Neural progenitor cell (in vitro differentiated cells): ENCODE results near the gene PRELP. TPM values are rescaled to one million over a fixed set of nuclear protein-coding genes. Genes with fewer than 3 reads are reported as not detected.
A peak's percentile ranks its signal among the peaks of the same experiment; 100 is the strongest.

Experiments used
- DNase-seq: peaks from one replicate; pipeline ENCODE4 v3.0.0-alpha.2; 2016; ENCODE audit warnings: low spot score
- H2AFZ ChIP-seq: fragments of 200-600 bp; sonication (generic); replicated peaks from 2 replicates; pipeline ENCODE4 v1.6.1; 2016; ENCODE audit warnings: antibody characterized with exemption
- H3F3A ChIP-seq: fragments of 200-600 bp; sonication (generic); 2 replicates; pipeline ENCODE4 v1.6.1; 2016; ENCODE audit warnings: antibody characterized with exemption, low read depth
- H3K27ac ChIP-seq: fragments of 200-600 bp; sonication (generic); 2 replicates; pipeline ENCODE4 v1.5.1; 2016; ENCODE audit warnings: mild to moderate bottlenecking
- H3K27me3 ChIP-seq: fragments of 200-600 bp; sonication (generic); 2 replicates; pipeline ENCODE4 v1.6.1; 2016; ENCODE audit warnings: mild to moderate bottlenecking, moderate library complexity
- H3K36me3 ChIP-seq: fragments of 200-600 bp; sonication (generic); 2 replicates; pipeline ENCODE4 v1.5.1; 2016
- H3K4me1 ChIP-seq: fragments of 200-600 bp; sonication (generic); 2 replicates; pipeline ENCODE4 v1.6.1; 2016; ENCODE audit warnings: mixed run types
- H3K4me2 ChIP-seq: fragments of 200-600 bp; sonication (generic); 2 replicates; pipeline ENCODE4 v1.6.1; 2016
- H3K4me3 ChIP-seq: fragments of 200-600 bp; sonication (generic); 2 replicates; pipeline ENCODE4 v1.5.1; 2016
- H3K79me2 ChIP-seq: fragments of 200-600 bp; sonication (generic); 2 replicates; pipeline ENCODE4 v1.6.1; 2016; ENCODE audit warnings: low read depth
- H3K9ac ChIP-seq: fragments of 200-600 bp; sonication (generic); 2 replicates; pipeline ENCODE4 v1.6.1; 2016
- H3K9me3 ChIP-seq: fragments of 200-600 bp; sonication (generic); 2 replicates; pipeline ENCODE4 v1.5.1; 2016; ENCODE audit warnings: low read depth
- H4K20me1 ChIP-seq: fragments of 200-600 bp; sonication (generic); 2 replicates; pipeline ENCODE4 v1.6.1; 2016; ENCODE audit warnings: low read depth
- H3K27ac Mint-ChIP-seq: 3 replicates; pipeline ENCODE4 v1.8.0; 2021; ENCODE audit warnings: mixed read lengths
- H3K27me3 Mint-ChIP-seq: 2 replicates; pipeline ENCODE4 v1.8.0; 2022; ENCODE audit warnings: low read depth, mild to moderate bottlenecking, inconsistent platforms, moderate library complexity, mixed read lengths; ENCODE audit not compliant: insufficient read depth
- H3K36me3 Mint-ChIP-seq: 3 replicates; pipeline ENCODE4 v1.8.0; 2021; ENCODE audit warnings: mixed read lengths
- H3K4me1 Mint-ChIP-seq: 3 replicates; pipeline ENCODE4 v1.8.0; 2021; ENCODE audit warnings: mixed read lengths
- H3K4me3 Mint-ChIP-seq: 3 replicates; pipeline ENCODE4 v1.8.0; 2021; ENCODE audit warnings: mild to moderate bottlenecking, moderate library complexity, mixed read lengths
- H3K9me3 Mint-ChIP-seq: 3 replicates; pipeline ENCODE4 v1.8.0; 2020; ENCODE audit warnings: mixed read lengths
- EZH2 ChIP-seq: fragments of 200-600 bp; sonication (generic); IDR thresholded peaks from 2 replicates; pipeline ENCODE4 v1.6.1; 2017; ENCODE audit warnings: antibody characterized with exemption, mild to moderate bottlenecking, moderate library complexity
- EZH2phosphoT487 ChIP-seq: fragments of 200-600 bp; sonication (generic); IDR thresholded peaks from 2 replicates; pipeline ENCODE4 v1.6.1; 2017; ENCODE audit warnings: antibody characterized with exemption
- total RNA-seq: library from RNA; depleted of rRNA; stranded (reverse); fragments of >200 nt; gene quantifications from 2 replicates; pipeline ENCODE4 v1.2.3, GENCODE V29; 2015; ENCODE audit warnings: low replicate concordance
- TF ChIP-seq, protein P1 (sequence below): fragments of 200-600 bp; sonication (generic); IDR thresholded peaks from 2 replicates; pipeline ENCODE4 v1.5.1; 2017; ENCODE audit warnings: antibody characterized with exemption, mild to moderate bottlenecking

The PRELP gene
- total RNA-seq, 1 donor from 2014 or later: 0.26 TPM

DNA sequence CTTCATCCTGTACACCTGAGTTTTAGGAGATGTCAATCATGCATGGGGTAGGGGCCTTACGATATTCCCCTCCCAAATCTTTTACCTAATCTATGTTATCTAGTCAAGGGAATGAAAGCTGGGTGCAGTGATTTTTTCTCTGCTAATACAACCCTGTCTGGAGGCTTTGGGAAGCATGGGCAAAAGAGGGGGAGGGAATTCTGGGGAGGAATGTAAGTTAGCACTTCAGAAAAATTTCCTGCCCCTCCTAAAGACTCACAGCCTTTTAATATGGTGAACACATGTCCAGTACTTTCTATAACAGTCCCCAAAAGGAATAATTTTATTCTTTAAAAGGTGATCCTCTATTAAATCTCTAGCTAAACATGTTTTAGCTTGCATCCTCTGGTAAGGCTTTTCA is 25.6 kb upstream of the PRELP start:
- Histone ChIP-seq H3K27me3 (no peaks in the 10 kb centered on the region), H3K27ac (no peak overlapping the region), H3K4me1 (peaks cover 11% of the 10 kb centered on the region), H3K9me3 (no peaks in the 10 kb centered on the region), H3F3A (peaks cover under 1% of the 10 kb centered on the region), H3K4me3 (no peak overlapping the region), H3K9ac (no peak overlapping the region), H4K20me1 (no peaks in the 10 kb centered on the region), H3K4me2 (no peak overlapping the region), H2AFZ (no peak overlapping the region), H3K79me2 (no peaks in the 10 kb centered on the region), H3K36me3 (no peaks in the 10 kb centered on the region)
- H3K27me3 Mint-ChIP-seq: peaks cover 16% of the 10 kb centered on the region
- H3K4me3 Mint-ChIP-seq: no peak overlapping the region
- H3K4me1 Mint-ChIP-seq: peaks cover 44% of the 10 kb centered on the region
- H3K27ac Mint-ChIP-seq: no peak overlapping the region
- TF ChIP-seq EZH2phosphoT487: no peak
- H3K9me3 Mint-ChIP-seq: peaks cover 13% of the 10 kb centered on the region
- H3K36me3 Mint-ChIP-seq: no peaks in the 10 kb centered on the region
- no peak for DNase-seq

DNA sequence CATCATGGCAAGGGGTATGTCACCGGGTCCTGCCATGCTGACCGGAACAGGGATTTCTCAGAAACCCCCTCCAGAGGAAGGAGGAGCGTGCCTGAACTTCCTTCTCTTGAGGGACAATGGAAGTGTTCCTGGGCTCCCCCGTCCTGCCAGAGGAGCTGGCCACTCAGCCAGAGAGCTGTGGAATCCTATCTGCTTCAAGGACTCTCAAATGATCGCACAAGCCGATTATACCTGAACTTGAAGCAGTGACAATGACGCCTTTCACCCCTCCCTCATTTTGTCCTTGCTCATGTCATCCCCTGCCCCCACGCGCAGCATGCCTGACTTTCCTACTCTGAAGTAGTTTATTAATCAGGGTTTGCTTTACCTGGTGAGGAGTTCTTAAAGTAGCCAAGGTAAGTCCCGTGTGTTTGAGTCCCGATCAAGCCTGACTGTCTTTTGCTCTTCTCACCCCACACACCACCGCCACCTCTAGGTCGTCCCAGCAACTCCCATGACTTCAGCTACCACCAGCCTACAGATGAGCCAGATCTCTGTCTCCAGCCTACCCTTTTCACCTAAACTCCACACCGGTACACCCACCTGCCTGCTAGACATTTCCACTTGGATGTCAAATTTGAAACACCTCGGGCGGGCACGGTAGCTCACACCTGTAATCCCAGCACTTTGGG is 25.0 kb upstream of the PRELP start:
- no peaks in the 10 kb centered on the region for H3K9me3 ChIP-seq
- peaks cover 18% of the 10 kb centered on the region for H3K27me3 Mint-ChIP-seq
- no peak overlapping the region for H3K27ac ChIP-seq
- no peak overlapping the region for H3K4me2 ChIP-seq
- no peaks in the 10 kb centered on the region for H4K20me1 ChIP-seq
- no peaks in the 10 kb centered on the region for H3K36me3 ChIP-seq
- no peaks in the 10 kb centered on the region for H3K79me2 ChIP-seq
- no peak for DNase-seq
- no peak for TF ChIP-seq EZH2
- TF ChIP-seq, protein P1, sequence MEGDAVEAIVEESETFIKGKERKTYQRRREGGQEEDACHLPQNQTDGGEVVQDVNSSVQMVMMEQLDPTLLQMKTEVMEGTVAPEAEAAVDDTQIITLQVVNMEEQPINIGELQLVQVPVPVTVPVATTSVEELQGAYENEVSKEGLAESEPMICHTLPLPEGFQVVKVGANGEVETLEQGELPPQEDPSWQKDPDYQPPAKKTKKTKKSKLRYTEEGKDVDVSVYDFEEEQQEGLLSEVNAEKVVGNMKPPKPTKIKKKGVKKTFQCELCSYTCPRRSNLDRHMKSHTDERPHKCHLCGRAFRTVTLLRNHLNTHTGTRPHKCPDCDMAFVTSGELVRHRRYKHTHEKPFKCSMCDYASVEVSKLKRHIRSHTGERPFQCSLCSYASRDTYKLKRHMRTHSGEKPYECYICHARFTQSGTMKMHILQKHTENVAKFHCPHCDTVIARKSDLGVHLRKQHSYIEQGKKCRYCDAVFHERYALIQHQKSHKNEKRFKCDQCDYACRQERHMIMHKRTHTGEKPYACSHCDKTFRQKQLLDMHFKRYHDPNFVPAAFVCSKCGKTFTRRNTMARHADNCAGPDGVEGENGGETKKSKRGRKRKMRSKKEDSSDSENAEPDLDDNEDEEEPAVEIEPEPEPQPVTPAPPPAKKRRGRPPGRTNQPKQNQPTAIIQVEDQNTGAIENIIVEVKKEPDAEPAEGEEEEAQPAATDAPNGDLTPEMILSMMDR: peak; percentile 9
- H3K36me3 Mint-ChIP-seq: no peaks in the 10 kb centered on the region
- peaks cover 16% of the 10 kb centered on the region for H3K4me1 ChIP-seq
- peaks cover 7% of the 10 kb centered on the region for H3F3A ChIP-seq
- H3K27me3 ChIP-seq: no peaks in the 10 kb centered on the region
- no peak overlapping the region for H3K4me3 ChIP-seq
- peaks cover 49% of the 10 kb centered on the region for H3K4me1 Mint-ChIP-seq
- H3K4me3 Mint-ChIP-seq: no peak overlapping the region
- no peak overlapping the region for H3K9ac ChIP-seq
- H3K27ac Mint-ChIP-seq: no peak overlapping the region
- no peak overlapping the region for H2AFZ ChIP-seq
- peaks cover 7% of the 10 kb centered on the region for H3K9me3 Mint-ChIP-seq

DNA sequence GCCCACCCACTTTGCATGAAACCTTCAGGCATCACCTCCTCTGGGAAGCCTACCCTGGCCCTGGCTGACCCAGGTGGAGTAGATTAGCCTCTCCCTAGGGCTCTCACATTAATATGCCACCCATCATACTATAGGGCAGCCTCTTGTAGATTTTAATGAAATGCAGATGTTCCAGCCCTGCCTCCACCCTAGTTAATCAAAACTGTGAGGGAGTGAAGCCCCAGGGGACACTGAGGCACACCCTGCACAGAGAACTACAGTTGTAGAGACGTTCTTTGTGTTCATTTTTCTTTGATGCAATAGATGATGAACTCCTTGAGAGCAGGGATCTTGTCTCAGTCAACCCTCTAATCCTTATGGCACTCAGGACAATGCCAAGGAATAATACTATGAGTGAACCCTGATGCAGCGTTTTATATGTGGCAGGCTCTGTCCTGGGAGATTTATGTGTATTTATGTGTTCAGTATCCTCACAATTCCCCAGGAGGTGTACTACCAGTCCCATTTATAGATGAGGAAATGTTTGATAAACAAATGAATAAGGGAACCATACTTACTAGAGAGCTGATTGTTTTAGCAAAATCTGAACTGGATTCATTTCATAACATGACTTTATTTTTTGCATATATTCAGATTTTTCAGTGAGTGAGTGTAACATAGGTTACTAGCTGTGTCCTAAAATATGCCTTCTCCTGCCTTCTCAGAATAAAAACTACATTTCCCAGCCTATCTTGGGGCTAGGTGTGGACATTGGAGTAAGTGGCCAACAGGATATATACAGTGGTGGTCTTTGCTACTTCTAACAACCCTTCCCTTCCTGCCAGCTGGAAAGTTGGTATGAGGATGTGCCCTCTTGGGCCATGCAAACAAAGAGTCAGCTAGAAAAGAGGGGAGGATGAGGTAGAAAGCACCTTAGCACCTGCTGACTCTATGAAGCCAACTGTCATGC is 23.5 kb upstream of the PRELP start:
- peaks cover 62% of the 10 kb centered on the region for H3K4me1 Mint-ChIP-seq
- no peaks in the 10 kb centered on the region for H3K9me3 Mint-ChIP-seq
- no peaks in the 10 kb centered on the region for H3K36me3 Mint-ChIP-seq

More for the DNA sequence above, 23.5 kb upstream of the PRELP start:
- Histone ChIP-seq H3K27ac (no peak overlapping the region), H3K4me3 (no peak overlapping the region), H3F3A (peaks cover 21% of the 10 kb centered on the region), H4K20me1 (no peaks in the 10 kb centered on the region), H2AFZ (no peak overlapping the region), H3K9ac (no peak overlapping the region), H3K36me3 (no peaks in the 10 kb centered on the region), H3K79me2 (no peaks in the 10 kb centered on the region), H3K4me1 (peaks cover 31% of the 10 kb centered on the region), H3K27me3 (no peaks in the 10 kb centered on the region), H3K9me3 (no peaks in the 10 kb centered on the region), H3K4me2 (no peak overlapping the region)
- Mint-ChIP-seq H3K27me3 (peaks cover 15% of the 10 kb centered on the region), H3K27ac (no peak overlapping the region), H3K4me3 (peak overlapping the region; percentile 54)
- TF ChIP-seq, protein P1: no peak
- TF ChIP-seq EZH2phosphoT487: no peak
- TF ChIP-seq EZH2: no peak
- no peak for DNase-seq
